ENCODE measurements around the gene SLC23A2.
"Not testable (repeated sequence)": the region's sequence is repeated elsewhere in the genome, so short reads cannot be mapped to it uniquely, and the experiment has no call there.

Gene SLC23A2

DNA sequence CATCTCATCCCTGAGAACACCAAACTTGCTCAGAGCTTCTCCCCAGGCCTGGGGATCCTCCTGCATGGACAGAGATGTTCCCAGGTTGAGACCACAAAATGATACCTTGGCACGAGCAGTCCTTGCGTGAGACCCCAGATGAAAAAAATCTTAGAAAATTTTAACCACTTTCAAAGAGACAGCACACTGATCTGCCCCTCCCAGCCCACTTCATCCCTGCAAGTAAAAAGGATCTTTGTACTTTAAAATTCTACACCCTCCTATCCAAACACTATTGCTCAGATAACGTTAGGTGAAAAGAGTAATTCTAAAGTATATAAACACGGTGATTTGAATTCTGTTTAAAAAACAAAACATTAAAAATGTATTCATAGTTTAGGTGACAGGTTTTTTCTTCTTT is 98.5 kb downstream of the SLC23A2 start:
- no peak for DNase-seq (ENCODE audit: low read depth)

DNA sequence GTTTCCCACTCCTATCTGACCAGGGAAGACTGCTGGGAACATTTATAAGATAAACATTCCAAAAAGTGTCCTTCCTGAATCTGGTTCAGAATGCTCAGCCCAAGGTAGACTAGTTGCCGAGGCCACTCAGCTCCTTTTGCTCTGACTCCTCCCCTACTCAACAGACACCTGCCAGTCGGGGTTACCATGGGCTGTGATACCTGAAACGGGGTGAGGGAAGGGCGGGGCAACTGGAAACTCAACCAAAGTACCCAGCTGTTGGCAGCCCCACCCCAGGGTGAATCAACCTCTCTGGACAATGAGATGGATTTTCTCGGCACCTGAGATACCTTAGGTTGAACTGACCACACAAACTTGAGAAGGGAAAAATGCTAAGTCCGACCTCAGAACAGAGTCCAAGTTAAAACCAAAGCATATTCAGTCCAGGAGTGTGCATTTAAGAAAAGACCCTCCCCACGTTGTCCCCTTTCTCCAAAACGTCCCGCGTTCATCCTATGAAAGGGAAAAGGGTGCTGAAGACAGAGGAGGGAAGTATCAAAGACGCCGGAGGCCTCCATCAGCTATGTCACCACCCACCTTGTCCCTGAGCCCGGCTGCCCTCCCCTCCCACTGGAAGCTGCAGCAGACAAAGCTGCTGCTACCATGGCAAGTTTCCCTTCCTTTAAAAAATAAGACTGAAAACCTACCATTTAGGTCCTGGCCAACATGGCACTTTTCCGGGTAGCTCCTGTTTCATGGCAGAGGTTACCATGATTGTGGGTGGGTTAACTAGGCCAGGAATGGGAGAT is 100.1 kb downstream of the SLC23A2 start:
- no peak for DNase-seq (ENCODE audit: low read depth)

DNA sequence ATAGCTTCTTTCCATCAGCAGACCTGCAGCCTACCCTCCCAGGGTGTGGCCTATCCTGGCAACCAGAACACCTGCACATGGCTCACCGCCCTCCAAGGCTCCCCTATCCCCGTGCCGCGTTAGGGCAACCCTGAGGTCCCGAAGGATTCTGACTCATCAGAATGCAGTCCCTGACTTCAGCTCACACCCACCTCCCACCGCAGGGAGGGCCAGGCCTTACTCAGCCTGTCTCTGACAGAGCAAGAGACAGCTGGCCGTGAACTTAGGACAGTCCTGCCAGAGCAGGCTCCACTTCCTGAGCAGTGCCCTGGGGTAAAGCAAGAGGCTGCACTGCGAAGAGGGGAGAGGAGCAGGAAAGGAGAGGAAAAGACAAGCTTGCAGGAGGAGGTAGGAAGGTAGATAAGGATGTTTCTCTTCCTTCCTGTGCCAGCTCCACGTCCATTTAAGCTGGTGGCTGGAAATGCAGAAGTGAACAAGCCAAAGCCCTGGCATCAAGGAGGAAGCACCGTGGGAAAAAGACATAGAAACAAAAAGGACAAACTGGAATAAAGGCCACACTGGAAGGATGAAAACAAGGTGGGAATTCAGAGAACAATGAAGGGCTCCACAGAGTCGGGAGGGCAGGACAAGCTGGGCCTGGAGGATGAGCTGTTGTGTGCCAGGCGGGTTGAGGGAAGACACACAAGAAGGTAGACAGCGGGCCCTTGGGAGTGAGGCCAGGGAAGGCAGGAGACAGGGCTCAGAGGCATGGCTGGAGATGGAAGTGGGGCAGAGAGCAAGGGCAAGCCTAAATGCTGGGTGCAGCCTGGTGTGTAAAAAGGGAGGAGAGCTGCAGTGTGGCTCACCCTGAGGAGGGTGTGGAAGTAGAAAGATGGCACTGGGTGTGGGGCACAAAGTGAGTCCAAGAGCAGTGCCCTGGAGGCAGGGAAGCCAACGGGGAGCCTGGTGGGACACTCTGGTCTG is 102.7 kb downstream of the SLC23A2 start:
- DNase-seq (ENCODE audit: low read depth) = no peak

DNA sequence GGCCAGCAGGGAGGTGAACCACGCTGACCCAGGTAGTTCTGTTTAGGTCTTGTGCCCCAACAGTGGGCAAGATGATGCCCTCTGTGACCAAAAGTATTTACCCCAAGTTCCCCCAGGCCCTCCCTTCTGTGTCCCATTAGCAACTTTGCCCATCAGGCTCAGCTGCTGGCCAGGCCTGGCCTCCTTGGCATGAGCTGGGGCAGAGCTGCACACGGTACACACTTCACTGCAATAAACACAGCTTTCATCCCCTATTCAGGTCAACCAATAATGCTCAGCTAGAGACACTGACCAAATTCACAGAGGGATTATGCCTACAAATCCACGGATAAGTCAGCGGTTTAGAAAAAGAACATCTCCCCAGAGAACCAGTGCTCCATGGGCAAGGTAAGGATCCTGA is 103.7 kb downstream of the SLC23A2 start:
- no peak for DNase-seq (ENCODE audit: low read depth)

DNA sequence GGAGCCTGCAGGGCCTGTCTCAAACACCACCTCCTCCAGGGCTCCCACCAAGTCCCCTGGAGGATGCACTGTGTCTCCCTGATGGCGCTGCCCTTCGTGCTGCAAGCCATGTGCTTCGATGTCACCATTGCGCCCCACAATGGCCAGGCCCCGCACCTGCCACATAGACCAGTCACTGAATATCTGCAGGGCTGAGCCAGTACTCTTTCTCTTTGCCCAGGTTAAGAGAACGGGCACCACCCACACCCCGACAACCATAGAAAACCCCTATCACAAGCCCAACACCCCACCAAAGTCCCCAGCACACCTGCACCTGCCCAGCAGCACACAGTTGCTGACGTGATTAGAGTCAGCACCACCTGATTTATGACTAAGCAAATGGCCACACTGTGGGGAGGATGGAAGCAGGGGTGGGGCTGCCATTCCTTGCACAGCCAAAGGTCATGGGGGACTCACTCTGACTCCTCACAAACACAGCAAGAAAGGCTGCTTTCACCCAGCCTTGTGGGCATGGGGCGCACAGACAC is 104.3 kb downstream of the SLC23A2 start:
- no peak for DNase-seq (ENCODE audit: low read depth)

DNA sequence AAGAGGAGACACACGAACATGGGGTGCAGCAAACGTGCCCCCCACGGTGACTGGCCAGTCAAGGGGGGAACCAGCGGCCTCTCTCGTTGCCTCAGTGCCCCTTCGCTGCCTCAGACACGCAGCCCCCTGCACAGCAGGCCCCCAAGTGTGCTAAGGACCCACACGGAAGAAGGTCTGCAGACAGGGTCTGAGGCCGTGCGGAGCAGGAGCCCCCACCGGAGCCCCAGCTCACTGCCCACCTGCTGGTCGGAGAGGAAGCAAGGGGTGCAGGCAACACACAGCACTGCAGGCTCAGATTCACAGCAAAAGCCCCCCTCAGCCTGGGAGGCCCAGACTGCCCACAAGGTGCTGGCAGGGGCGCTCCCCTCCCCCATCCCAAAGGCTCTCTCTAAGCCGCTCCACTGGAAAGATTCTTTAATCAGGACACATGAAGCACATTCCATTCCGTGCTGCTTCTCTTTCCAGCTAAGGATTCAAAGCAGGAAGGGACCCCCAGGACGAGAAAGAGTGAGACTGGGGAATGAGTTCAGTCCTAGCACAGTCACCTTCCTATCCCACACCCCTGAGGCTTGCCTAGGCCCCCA is 105.1 kb downstream of the SLC23A2 start:
- DNase-seq (ENCODE audit: low read depth) = no peak

DNA sequence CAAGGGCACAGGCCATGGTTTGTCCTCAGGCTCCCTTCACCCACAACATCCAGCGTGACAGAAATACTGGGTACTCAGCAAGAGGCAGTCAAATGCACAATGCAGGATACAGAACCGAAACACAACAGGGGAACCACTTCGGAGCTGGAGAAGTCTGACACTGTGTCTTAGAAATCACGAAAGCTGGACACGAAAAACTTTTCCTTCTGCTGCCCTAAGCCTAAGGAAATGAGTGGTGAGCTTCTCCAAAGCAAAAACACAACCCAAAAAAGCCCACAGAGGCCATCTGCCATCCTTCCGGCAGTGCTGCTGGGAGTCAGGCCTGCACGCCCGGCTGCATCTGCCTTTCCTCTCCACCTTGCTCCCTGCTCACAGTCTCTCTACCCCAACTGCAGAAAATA is 106.3 kb downstream of the SLC23A2 start:
- DNase-seq (ENCODE audit: low read depth) = no peak

DNA sequence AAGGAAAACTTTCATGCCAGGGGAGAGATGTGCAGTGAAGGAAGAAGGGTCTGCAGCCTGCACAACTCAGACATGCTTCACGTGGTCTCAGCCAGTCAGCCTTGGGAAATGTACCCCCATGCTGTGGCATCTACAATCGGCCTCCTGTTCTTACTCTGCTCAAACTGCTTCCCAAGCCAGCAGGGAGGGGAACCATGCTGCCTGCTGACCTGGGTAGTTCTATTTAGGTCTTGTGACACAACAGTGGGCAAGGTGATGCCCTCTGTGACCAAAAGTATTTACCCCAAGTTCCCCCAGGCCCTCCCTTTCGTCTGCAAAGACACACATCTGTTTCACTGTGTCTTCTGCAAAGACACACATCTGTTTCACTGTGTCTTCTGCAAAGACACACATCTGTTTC is 106.9 kb downstream of the SLC23A2 start:
- DNase-seq (ENCODE audit: low read depth) = no peak

DNA sequence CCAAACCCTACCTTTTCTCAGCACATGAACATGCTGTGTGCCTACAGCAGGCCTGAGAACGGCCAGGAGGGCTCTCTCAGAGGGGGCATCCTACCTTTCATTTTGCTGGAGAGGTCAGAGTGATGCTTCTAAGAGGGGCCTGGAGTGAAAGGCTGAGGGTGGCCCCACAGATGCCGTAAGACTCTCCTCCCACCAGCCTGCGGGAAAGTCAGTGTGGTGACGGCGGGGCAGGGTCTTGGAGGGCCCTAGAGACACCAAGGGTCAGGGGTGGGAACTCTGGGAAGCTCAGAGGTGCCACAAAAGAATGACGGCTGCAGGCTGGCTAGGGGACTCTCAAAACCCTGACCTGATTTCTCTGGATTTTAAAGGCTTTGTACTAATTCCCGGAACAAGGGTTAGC is 107.6 kb downstream of the SLC23A2 start:
- DNase-seq (ENCODE audit: low read depth) = no peak

DNA sequence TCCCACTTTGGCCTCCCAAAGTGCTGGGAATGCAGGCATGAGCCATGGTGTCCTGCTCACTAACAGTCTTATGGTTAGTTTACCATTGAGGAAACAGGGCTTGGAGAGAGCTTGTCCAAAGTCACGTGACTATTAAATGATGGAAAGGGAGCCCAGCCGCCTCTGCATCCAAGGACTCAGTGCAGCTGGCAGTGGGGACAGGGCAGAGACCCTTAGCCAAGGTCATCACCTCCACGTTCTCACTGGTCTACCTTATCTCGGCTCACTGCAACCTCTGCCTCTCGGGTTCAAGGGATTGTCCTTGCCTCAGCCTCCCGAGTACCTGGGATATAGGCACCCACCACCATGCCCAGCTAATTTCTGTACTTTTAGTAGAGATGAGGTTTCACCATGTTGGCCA is 109.3 kb downstream of the SLC23A2 start:
- DNase-seq (ENCODE audit: low read depth) = no peak

DNA sequence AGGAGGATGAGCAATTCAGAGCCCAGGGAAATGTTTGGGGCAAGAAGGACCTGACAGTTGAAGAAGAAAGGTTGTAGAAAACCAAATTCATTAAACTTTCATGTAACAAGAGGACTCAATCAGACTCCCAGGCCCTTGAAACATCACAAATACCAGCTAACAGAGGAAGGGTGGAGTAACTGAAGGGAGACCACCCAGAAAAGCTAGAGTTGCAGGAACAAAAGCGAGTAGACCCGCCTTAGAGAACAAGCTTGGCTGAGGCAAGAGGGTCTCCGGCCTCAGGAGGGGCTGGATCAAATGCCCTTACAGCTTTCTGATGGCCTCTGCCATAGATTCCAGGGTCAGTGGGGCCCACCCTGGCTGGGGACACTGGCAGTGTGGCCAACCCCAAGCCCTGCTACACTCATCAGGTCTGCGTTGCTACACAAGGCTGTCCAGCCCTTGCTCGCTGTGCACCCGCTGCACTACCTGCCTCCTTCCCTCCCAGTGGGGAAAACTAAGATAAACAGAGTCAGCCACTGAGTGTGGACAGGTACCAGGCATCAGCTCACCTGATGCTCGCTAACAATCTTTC is 110.0 kb downstream of the SLC23A2 start:
- DNase-seq (ENCODE audit: low read depth) = no peak

DNA sequence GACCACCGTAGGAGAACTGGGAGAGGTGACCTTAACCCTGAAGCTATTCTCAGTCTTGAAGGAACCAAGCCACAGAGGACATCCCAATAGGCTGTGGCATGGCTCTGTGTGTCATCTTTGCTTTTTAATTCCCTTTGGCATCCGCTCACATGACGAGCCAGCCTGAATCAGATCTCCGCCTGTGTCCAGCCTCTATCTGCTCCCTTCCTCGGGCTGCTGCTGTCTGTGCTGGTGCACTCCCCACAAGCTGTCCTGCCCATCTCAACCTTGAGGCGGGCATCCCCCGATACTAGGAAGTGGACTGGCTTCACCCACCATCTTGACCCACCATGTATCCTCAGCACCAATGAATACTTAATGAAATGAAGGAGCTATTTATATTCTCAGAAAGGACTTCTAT is 111.9 kb downstream of the SLC23A2 start:
- DNase-seq (ENCODE audit: low read depth) = no peak

DNA sequence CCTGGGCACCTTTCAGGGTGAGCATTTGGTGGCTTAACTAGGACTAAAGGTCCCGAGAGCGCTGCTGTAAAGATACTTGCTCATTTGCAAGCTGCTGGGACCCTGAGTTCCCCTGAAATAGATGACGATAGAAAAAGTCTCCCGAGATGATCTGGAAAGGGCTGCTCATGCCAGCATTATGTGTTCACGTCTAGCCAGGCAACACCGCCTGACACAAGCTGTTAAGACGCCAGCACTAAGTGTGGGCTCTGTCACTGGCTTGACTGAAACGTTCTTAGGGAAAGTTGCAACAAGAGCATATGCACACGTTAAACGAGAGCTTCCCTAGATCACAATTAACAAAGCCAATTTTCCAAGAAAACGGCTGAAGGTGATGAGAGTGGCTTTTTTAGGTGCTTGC is 113.7 kb downstream of the SLC23A2 start:
- no peak for DNase-seq (ENCODE audit: low read depth)

DNA sequence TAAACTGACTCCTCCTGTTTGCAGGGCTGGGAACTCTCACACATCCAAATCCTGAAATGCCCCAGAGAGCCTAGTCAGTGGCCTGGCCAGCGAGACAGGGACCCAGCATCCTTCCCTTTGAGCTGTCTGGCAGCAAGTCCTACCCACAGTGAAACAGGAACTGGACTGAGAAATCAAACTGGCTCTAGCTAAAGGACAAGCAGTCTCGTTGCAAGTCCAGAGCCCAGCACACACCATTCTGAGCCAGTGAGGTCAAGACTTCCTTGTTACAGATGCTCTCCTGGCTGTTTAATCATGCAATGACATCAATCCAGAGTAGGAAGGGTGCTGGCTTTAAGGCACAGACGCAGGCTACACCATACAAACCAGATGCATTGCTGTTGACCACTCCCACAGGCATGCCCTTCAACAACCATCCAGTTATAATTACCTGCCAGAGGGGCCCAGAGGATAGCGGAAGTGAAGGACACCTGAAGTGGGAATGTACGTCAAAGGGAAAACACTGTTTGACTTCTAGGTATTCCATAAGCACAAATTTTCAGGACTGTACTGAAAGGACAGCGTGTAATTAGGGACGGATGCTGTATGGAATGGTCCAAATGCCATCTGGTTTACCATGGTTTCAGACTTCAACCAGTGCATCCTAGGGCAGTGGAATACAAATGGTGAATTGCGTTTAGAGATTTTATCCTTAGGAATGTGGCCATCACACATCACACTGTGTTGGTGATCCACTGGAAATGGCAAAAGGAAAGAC is 114.4 kb downstream of the SLC23A2 start:
- no peak for DNase-seq (ENCODE audit: low read depth)

DNA sequence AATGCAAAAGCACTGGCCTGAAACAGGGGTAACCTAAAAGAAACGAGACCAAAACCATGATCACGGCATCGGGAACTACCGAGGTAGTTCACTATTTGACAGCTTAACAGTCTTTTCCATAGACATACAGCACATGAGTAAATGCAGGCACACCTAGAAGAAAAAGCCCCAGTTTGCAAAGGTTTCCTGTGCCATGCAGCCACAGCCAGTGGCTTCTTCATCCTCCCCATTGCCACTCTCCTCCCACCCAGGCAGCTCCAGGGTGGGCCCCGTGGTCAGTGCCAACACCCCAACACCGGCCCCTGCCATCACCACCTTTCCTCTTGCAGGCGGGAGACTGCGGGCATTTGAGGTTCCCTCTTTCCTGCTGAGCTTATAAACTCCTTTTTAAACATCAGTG is 115.4 kb downstream of the SLC23A2 start:
- DNase-seq (ENCODE audit: low read depth) = no peak

DNA sequence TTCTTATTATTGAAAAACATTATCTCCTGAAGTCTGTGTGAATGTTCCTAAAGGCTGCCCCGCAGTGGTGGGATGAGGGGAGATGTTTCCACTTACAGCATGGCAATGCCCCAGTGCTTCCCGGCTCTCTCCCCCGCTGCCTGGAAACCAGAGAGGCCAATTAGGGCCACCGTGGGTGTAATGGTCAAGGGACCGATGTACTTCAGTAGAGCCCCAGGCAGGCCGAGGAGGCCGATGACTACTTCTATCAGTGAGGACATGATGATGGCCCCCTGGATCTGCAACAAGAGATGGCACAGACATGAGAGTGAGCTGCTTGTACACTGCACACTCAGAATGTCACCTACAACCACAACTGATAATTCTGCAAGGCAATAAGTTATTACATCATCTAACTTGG is 117.8 kb downstream of the SLC23A2 start:
- no peak for DNase-seq (ENCODE audit: low read depth)

DNA sequence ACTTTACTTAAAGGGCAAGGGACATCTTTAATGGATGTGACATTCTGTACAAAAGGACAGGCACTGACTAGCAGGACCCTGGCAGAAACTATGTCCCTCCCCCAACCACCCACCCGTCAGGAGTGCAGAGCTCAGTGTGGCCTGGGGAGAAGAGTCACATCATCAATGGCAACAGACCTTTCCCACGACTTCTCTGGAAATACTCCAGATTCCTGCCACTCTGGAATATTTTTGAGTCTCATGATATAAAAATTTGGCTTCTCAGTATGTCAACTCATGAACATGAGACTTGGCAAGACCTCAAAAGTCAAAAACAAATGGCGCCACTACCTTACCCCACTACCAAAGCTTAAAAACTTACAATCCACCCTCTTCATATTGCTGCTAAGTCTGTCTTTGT is 118.3 kb downstream of the SLC23A2 start:
- no peak for DNase-seq (ENCODE audit: low read depth)

DNA sequence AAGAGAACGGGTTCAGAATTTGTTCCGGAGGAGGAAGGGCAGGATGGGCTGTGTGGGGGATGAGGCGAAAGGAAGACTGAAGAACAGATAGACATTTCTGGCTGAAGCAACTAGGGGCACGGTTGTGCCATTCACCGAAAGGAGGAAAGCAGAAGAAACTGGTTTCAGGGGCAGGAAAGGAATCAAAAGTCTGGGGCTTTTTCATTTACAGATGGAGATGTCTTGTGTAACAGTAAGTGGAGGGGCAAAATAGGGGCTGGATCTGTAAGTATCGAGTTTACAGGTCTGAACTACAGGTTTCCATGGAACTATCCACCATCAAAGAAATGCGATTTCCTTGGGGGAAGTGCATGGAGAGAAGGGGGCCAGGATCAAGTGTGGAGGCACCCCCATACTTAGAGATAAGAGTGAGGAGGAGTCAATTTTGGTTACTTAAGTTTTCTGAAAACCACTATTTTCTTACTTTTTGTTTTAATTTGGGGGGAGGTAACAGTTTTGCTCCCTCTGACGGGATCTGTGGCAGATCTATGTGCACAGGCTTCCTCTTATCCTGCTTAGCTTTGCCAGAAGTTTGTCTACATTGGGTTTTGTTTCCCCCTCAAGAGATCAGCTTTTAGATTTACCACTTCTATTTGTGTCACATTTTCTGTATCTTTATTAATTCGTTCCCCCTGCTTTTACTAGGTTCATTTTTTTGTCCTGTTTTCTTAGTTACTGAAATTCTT is 120.1 kb downstream of the SLC23A2 start:
- DNase-seq (ENCODE audit: low read depth) = no peak

DNA sequence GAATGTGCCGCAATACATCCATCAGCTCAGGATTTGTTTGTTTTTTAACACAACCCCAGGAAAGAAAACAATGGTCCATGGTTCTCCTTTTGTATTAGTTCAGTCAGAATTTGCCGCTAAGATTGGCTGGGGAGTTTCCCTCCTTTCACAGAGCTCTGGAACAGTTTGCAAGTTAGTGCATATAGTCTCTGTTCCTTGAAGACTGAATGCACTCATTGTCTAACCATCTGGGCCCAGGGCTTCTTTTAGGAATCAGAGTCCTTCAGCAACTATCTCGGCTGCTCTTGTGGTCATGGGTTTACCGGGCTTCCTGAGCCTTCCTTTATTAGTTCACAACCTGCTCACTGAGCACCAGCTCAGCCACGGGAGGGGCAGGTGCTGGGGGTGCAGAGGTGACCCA is 121.3 kb downstream of the SLC23A2 start:
- no peak for DNase-seq (ENCODE audit: low read depth)

DNA sequence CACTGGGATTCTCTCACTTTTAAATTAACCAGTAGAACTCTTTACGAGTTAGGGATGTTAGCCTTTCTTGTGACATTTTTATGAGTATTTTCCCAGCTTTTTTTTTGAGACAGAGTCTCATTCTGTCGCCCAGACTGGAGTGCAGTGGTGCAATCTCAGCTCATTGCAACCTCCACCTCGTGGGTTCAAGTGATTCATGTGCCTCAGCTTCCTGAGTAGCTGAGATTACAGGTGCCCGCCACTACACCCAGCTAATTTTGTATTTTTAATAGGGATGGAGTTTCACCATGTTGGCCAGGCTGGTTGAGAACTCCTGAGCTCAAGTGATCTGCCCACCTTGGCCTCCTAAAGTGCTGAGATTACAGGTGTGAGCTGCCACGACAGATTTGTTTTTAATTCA is 123.2 kb downstream of the SLC23A2 start:
- not testable (repeated sequence) for DNase-seq (ENCODE audit: low read depth)

DNA sequence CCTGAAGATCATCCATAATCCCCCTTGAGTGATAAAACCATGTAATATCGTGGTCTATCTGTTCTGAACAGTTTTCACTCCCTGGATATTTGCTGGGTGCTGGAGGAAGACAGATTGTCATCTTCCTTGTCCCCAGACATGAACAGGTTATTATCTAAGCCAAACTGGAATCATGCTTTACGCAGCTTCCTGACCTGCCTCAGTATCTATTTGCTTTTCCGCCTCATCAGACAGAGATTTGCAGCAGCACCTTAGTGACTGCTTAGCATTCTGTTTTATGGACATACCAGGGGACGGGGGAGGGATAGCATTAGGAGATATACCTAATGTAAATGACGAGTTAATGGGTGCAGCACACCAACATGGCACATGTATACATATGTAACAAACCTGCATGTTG is 124.6 kb downstream of the SLC23A2 start:
- no peak for DNase-seq (ENCODE audit: low read depth)
